Endothelial cell of umbilical vein (primary cell): ENCODE measurements around the gene SP140. TPM values are rescaled to one million over a fixed set of nuclear protein-coding genes. Genes with fewer than 3 reads are reported as not detected.

Experiments used
- BruUV-seq: library from RNA; stranded (reverse); fragments of 400-500 nt; replicated peaks from 2 replicates; lab custom pipeline; 2021; lab: Mats Ljungman, UMichigan
- CTCF ChIA-PET: fragments of 300-600, 350-600 bp; sonication (Branson Sonifier 250); formaldehyde crosslinking; loops from one replicate; lab custom pipeline; 2021; ENCODE audit warnings: antibody characterized with exemption, inconsistent platforms; lab: Charles Lee
- POLR2A ChIA-PET: fragments of 300-600, 350-600 bp; sonication (Branson Sonifier 250); formaldehyde crosslinking; loops from one replicate; lab custom pipeline; 2021; ENCODE audit warnings: antibody characterized with exemption, inconsistent platforms; lab: Charles Lee
- DNase-seq: peaks from one replicate; pipeline ENCODE4 v3.0.0-alpha.2; 2011; ENCODE audit warnings: low read depth, low spot score
- FAIRE-seq: peaks from 2 replicates; lab custom pipeline; 2011; peaks lifted over from hg19 to GRCh38; lab: Jason Lieb, UNC
- H2AFZ ChIP-seq: 2 replicates; pipeline ENCODE4 v1.6.0; 2012; ENCODE audit warnings: low read depth, low read length, control low read depth, inconsistent platforms
- H3K27ac ChIP-seq: 2 replicates; pipeline ENCODE4 v1.5.1; 2011; ENCODE audit warnings: low read depth, mild to moderate bottlenecking, control low read depth, low read length, moderate library complexity; ENCODE audit not compliant: insufficient read depth
- H3K27me3 ChIP-seq, 2 experiments: 2 replicates each; pipeline versions ENCODE4 v1.6.0 to v1.6.1; 2011; ENCODE audit warnings: low read length in 2 of 2, mixed read lengths in 1 of 2; ENCODE audit not compliant: control insufficient read depth in 2 of 2, insufficient read depth in 2 of 2
- H3K36me3 ChIP-seq, 2 experiments: 2 replicates in 1 of 2; 3 replicates in 1 of 2; pipeline ENCODE4 v1.5.1; 2011; ENCODE audit warnings: low read length in 2 of 2, mild to moderate bottlenecking in 1 of 2, moderate library complexity in 1 of 2; ENCODE audit not compliant: control insufficient read depth in 2 of 2, insufficient read depth in 2 of 2; ENCODE audit errors: extremely low read depth in 1 of 2
- H3K4me1 ChIP-seq: 3 replicates; pipeline ENCODE4 v1.5.1; 2011; ENCODE audit warnings: mild to moderate bottlenecking, low read length; ENCODE audit not compliant: control insufficient read depth, insufficient read depth; ENCODE audit errors: extremely low read depth
- H3K4me2 ChIP-seq: 2 replicates; pipeline ENCODE4 v1.6.1; 2011; ENCODE audit warnings: low read length, control low read depth, mixed read lengths; ENCODE audit not compliant: insufficient read depth
- H3K4me3 ChIP-seq, 3 experiments: fragments of 200-600 bp in 1 of 3; sonication (generic), shearing (Covaris generic) in 1 of 3; replicated peaks in 1 of 3; 2 replicates each; pipeline ENCODE4 v1.5.1; 2011 to 2016; ENCODE audit warnings: control low read depth in 3 of 3, low read length in 3 of 3, mild to moderate bottlenecking in 2 of 3, inconsistent platforms in 1 of 3, low read depth in 1 of 3, moderate library complexity in 1 of 3; ENCODE audit not compliant: insufficient read depth in 1 of 3
- H3K79me2 ChIP-seq: 2 replicates; pipeline ENCODE4 v1.6.0; 2012; ENCODE audit warnings: low read length, inconsistent platforms; ENCODE audit not compliant: control insufficient read depth, insufficient read depth
- H3K9ac ChIP-seq: replicated peaks from 2 replicates; pipeline ENCODE3; 2011; ENCODE audit warnings: low read length, control low read depth; ENCODE audit not compliant: insufficient read depth; ENCODE audit errors: extremely low read depth
- H3K9me1 ChIP-seq: replicated peaks from 3 replicates; pipeline ENCODE4 v1.6.0; 2011; ENCODE audit warnings: mild to moderate bottlenecking, low read length; ENCODE audit not compliant: control insufficient read depth, insufficient read depth; ENCODE audit errors: extremely low read depth
- H3K9me3 ChIP-seq: replicated peaks from 2 replicates; pipeline ENCODE4 v1.5.1; 2012; ENCODE audit warnings: low read length, inconsistent platforms; ENCODE audit not compliant: control insufficient read depth, insufficient read depth
- H4K20me1 ChIP-seq: replicated peaks from 2 replicates; pipeline ENCODE3; 2011; ENCODE audit warnings: mild to moderate bottlenecking, low read length; ENCODE audit not compliant: control insufficient read depth, insufficient read depth; ENCODE audit errors: extremely low read depth
- CTCF ChIP-seq, 2 donors: IDR thresholded peaks; 1 replicate in 1 of 2; 2 replicates in 1 of 2; pipeline ENCODE4 v1.5.1; 2011; ENCODE audit warnings: low read length in 2 of 2, mild to moderate bottlenecking in 2 of 2, moderate library complexity in 2 of 2, control low read depth in 1 of 2, inconsistent platforms in 1 of 2, low read depth in 1 of 2; ENCODE audit not compliant: insufficient read depth in 1 of 2; ENCODE audit errors: extremely low read depth in 1 of 2
- EZH2 ChIP-seq: IDR thresholded peaks from 2 replicates; pipeline ENCODE4 v1.6.1; 2012; ENCODE audit warnings: borderline replicate concordance, low read depth, mild to moderate bottlenecking, moderate library complexity, low read length, inconsistent platforms; ENCODE audit not compliant: severe bottlenecking
- FOS ChIP-seq: IDR thresholded peaks from 2 replicates; pipeline ENCODE4 v1.6.1; 2011; ENCODE audit warnings: mild to moderate bottlenecking, low read length, moderate library complexity, borderline replicate concordance; ENCODE audit not compliant: insufficient read depth
- GATA2 ChIP-seq: IDR thresholded peaks from 2 replicates; pipeline ENCODE4 v1.7.0; 2011; ENCODE audit warnings: low read depth, mild to moderate bottlenecking, moderate library complexity, mixed read lengths, low read length; ENCODE audit not compliant: insufficient read length, insufficient read depth
- JUN ChIP-seq: IDR thresholded peaks from 2 replicates; pipeline ENCODE4 v1.6.1; 2011; ENCODE audit warnings: borderline replicate concordance, low read depth; ENCODE audit not compliant: insufficient read length, insufficient read depth
- MAX ChIP-seq: IDR thresholded peaks from 2 replicates; pipeline ENCODE4 v1.6.1; 2011; ENCODE audit not compliant: insufficient read depth, insufficient read length
- MYC ChIP-seq: IDR thresholded peaks from one replicate; pipeline ENCODE4 v1.6.1; 2011; ENCODE audit warnings: mild to moderate bottlenecking, low read depth, low read length
- POLR2A ChIP-seq: IDR thresholded peaks from 2 replicates; pipeline ENCODE4 v1.6.1; 2012; ENCODE audit warnings: low read depth, mild to moderate bottlenecking, control low read depth, low read length
- POLR2AphosphoS5 ChIP-seq: IDR thresholded peaks from 2 replicates; pipeline ENCODE4 v1.6.1; 2012; ENCODE audit warnings: low read depth, mild to moderate bottlenecking, control low read depth, low read length, moderate library complexity; ENCODE audit not compliant: insufficient read depth
- dilution Hi-C: fragments of 300-500 bp; cut with MboI; formaldehyde crosslinking; loops from one replicate; pipeline ENCODE4 v1.15.0; 2019; ENCODE audit warnings: low sequenced_read_pairs; ENCODE audit not compliant: extremely low pct_ligation_motif_present
- intact Hi-C: fragments of 100-400 bp; cut with micrococcal nuclease; formaldehyde crosslinking; loops from one replicate; pipeline ENCODE4 v1.10.0; 2022
- polyA plus RNA-seq, 4 experiments: library from polyadenylated mRNA; depleted of rRNA in 3 of 4; stranded (reverse) in 3 of 4; unstranded in 1 of 4; fragments of >200 nt; gene quantifications; 2 replicates each; pipeline versions ENCODE4 v1.2.1 to v1.2.3, GENCODE V29; 2011 to 2012; ENCODE audit warnings: missing spikeins in 1 of 4
- total RNA-seq: library from RNA; stranded (reverse); gene quantifications from 2 replicates; pipeline ENCODE4 v1.2.3, GENCODE V29; 2021

The SP140 gene
- total and polyA plus RNA-seq, 2 donors (not counting 3 experiments of a cell fraction or from before 2014, with no cell fraction given): not detected

- ChIA-PET POLR2A (no interaction called here), CTCF (no interaction called here)
- H3K4me1 ChIP-seq: no peaks in the 10 kb centered on the region
- H3K9me1 ChIP-seq: peaks cover 2% of the 10 kb centered on the region
- H2AFZ ChIP-seq: no peak overlapping the region
- intact Hi-C loops (no loop called here), dilution Hi-C loops (no loop called here)
- no peaks in the 10 kb centered on the region for H4K20me1 ChIP-seq
- no peaks in the 10 kb centered on the region for H3K9me3 ChIP-seq
- TF ChIP-seq POLR2AphosphoS5 (no peak), CTCF (IDR thresholded peaks at IDR 0.05; ENCODE audit: extremely low read depth in 1 of 2, insufficient read depth in 1 of 2, low read depth in 1 of 2, low read length in 2 of 2) (no peak), MYC (no peak), FOS (no peak), GATA2 (no peak), EZH2 (no peak), MAX (no peak), POLR2A (no peak), JUN (no peak)
- no peak overlapping the region for H3K9ac ChIP-seq
- FAIRE-seq (no peak), DNase-seq (no peak)
- no peaks in the 10 kb centered on the region for H3K27me3 ChIP-seq
- H3K79me2 ChIP-seq: no peaks in the 10 kb centered on the region
- H3K4me3 ChIP-seq: no peak overlapping the region
- BruUV-seq: no TSS peak
- H3K27ac ChIP-seq: no peak overlapping the region
- peaks cover 0 to 6% of the 10 kb centered on the region in 2 experiments for H3K36me3 ChIP-seq
- no peak overlapping the region for H3K4me2 ChIP-seq
Observed at GRCh38 chr2:230202430-230203109, 23.0 kb upstream of the SP140 start.
